ENCODE measurements around the gene DACT1. TPM values are rescaled to one million over a fixed set of nuclear protein-coding genes. Genes with fewer than 3 reads are reported as not detected.

Gene DACT1
- total RNA-seq, 2 donors from 2014 or later: 3.5 to 21.2 TPM

DNA sequence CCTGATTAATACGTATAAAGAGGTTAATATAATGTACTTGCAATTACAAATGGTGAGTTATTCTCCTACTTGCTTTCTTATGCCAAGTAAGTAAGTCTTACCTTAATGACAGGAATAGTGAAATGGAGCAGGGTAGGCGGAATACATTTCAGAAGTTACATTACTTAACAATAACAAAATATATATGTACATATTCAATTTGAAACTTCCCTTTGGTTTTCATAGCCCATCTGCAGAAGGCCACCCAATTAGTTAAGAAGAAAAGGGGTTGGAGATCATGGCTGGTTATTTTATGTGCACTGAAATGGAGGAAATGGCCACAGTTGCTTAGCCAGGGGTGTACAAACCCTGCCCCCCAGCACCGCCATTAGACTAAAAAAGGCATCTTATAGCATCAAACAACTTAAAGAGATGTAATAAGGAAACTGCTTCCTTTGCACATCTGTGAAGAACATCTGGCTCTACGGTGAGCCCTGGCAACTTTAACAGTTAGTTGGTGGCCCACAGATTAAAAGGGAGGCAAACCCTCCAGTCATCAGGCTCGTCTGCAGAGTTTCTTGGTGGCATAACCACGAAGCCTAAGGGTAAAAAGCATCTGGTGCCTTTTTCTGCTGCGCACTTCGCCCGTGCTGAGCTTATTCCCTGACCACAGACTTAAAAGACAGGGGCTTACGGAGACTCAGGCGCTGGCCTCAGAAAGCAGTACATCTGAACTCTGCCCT lies 38.8 kb upstream of the DACT1 start:
- TF ChIP-seq, protein P1, sequence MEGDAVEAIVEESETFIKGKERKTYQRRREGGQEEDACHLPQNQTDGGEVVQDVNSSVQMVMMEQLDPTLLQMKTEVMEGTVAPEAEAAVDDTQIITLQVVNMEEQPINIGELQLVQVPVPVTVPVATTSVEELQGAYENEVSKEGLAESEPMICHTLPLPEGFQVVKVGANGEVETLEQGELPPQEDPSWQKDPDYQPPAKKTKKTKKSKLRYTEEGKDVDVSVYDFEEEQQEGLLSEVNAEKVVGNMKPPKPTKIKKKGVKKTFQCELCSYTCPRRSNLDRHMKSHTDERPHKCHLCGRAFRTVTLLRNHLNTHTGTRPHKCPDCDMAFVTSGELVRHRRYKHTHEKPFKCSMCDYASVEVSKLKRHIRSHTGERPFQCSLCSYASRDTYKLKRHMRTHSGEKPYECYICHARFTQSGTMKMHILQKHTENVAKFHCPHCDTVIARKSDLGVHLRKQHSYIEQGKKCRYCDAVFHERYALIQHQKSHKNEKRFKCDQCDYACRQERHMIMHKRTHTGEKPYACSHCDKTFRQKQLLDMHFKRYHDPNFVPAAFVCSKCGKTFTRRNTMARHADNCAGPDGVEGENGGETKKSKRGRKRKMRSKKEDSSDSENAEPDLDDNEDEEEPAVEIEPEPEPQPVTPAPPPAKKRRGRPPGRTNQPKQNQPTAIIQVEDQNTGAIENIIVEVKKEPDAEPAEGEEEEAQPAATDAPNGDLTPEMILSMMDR (IDR thresholded peaks at IDR 0.05): no peak
- no peaks in the 10 kb centered on the region for H3K9me3 ChIP-seq
- no peak overlapping the region for H3K4me3 ChIP-seq
- DNase-seq (ENCODE audit: low spot score): no peak
- H3K4me1 ChIP-seq: no peaks in the 10 kb centered on the region
- no peaks in the 10 kb centered on the region for H3K36me3 ChIP-seq
- H3K27ac ChIP-seq: no peak overlapping the region
- H3K27me3 ChIP-seq: no peaks in the 10 kb centered on the region

DNA sequence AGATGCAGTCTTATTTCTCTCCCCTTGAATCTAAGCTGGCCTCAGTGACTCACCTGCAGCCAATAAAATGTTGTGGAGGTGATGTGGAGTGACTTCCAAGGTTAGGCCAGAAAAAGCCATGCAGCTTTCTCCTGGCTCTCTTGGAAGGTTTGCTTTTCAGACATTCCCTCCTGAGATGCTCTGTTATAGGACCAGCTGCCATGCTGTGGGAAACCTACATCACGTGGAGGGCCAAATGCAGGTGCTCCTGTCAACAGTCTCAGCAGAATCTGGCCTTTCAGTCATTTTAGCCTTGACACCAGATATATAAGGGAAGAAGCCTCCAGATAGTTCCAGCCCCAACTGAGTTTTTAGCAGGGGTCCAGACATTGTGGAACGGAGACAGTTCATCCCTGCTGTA lies 38.1 kb upstream of the DACT1 start:
- DNase-seq (ENCODE audit: low spot score): no peak
- Histone ChIP-seq H3K27ac (no peak overlapping the region), H3K27me3 (no peaks in the 10 kb centered on the region), H3K36me3 (no peaks in the 10 kb centered on the region), H3K4me1 (no peaks in the 10 kb centered on the region), H3K9me3 (no peaks in the 10 kb centered on the region), H3K4me3 (no peak overlapping the region)
- TF ChIP-seq, protein P1 (IDR thresholded peaks at IDR 0.05): no peak

DNA sequence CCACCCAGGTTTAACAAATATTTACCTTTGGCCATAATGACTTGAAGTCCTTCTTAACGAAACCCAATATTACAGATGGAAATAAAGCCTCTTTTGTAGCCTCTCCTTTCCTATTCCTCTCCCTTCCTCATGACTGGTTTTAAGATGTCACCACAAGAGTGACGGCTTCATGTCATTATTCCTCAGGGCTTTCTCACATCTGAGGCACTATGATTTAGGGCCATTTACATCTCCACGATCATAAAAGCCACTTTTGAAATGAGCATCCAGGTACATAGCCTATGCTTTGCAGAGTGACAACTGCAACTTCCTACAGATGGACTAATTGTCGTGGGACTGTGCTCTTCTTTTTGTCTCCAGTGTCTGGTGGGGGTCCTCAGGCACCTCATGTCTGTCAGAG lies 32.3 kb upstream of the DACT1 start:
- no peaks in the 10 kb centered on the region for H3K9me3 ChIP-seq
- TF ChIP-seq, protein P1 (IDR thresholded peaks at IDR 0.05): no peak
- H3K27me3 ChIP-seq: no peaks in the 10 kb centered on the region
- no peak overlapping the region for H3K27ac ChIP-seq
- no peaks in the 10 kb centered on the region for H3K36me3 ChIP-seq
- H3K4me1 ChIP-seq: no peaks in the 10 kb centered on the region
- no peak for DNase-seq (ENCODE audit: low spot score)
- H3K4me3 ChIP-seq: no peak overlapping the region

DNA sequence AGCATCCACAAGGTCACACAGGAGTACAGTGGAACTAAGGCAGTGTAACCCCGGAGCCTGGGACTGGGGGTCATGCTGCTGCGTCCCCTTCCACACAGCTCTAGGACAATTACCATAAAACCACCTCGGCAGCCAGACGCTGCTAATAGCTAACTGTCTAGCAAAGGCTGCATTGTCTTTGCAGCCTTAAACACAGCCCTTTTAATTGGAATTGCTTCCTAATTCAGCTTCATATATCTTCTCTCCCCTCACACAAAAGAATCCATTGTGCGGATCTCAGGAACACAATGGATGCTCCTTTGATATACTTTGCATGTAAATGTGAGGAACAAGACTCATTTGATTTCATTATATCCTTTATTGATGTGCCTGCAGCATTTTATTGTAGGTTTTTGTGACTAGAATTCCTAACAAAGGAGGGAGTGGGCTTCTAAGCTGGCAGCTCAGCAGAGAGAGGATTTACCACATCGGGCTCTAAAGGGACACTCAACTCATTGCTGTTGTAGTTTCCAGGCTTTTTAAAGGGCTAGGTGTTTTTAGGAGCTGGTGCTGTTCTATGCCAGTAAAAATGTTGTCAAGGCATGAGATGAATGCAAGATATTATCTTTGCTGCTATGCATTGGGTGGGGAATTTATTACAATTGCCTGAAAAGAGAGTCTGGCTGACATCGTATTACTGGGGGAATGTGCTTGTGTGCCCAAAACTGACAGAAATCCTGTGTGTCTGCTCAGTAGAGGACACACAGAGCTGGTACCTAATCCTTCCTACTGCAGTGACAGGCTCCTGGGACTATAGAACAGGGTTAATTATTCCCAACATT lies 30.4 kb upstream of the DACT1 start:
- TF ChIP-seq, protein P1 (IDR thresholded peaks at IDR 0.05): no peak
- Histone ChIP-seq H3K9me3 (no peaks in the 10 kb centered on the region), H3K36me3 (no peaks in the 10 kb centered on the region), H3K27me3 (no peaks in the 10 kb centered on the region), H3K27ac (no peak overlapping the region), H3K4me1 (no peaks in the 10 kb centered on the region), H3K4me3 (no peak overlapping the region)
- no peak for DNase-seq (ENCODE audit: low spot score)

DNA sequence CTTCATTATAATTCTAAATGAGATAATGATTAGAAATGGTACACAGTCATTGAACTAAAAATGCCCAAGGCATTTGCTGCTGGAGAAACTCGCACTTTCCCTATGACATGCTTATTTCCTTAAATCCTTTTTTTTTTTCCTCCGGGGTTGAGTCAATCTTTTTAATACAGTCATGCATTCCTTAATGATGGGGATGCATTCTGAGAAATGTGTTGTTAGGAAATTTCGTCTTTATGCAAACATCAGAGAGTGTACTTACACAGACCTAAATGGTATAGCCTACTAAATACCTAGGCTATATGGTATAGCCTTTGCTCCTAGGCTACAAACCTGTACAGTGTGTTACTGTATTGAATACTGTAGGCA lies 29.8 kb upstream of the DACT1 start:
- Histone ChIP-seq H3K4me1 (no peaks in the 10 kb centered on the region), H3K27me3 (no peaks in the 10 kb centered on the region), H3K36me3 (no peaks in the 10 kb centered on the region), H3K9me3 (no peaks in the 10 kb centered on the region), H3K4me3 (no peak overlapping the region), H3K27ac (no peak overlapping the region)
- DNase-seq (ENCODE audit: low spot score): no peak
- TF ChIP-seq, protein P1 (IDR thresholded peaks at IDR 0.05): no peak

All from right atrium auricular region (tissue), 2 donors.